GM23338 (cell line): ENCODE measurements around the gene GAA. TPM values are rescaled to one million over a fixed set of nuclear protein-coding genes. Genes with fewer than 3 reads are reported as not detected.

Experiments
- ATAC-seq: fragments of 200-7000 bp; cut with Tn5 transposase; 3 replicates; pipeline ENCODE4 v1.9.1; 2020
- DNase-seq: peaks from one replicate; pipeline ENCODE4 v3.0.0-alpha.2; 2015; ENCODE audit warnings: low spot score
- H2AFZ ChIP-seq: fragments of 200-600 bp; sonication (generic); 2 replicates; pipeline ENCODE4 v1.8.0; 2016; ENCODE audit warnings: antibody characterized with exemption, mild to moderate bottlenecking, moderate library complexity
- H3F3A ChIP-seq: fragments of 200-600 bp; sonication (generic); replicated peaks from 2 replicates; pipeline ENCODE4 v1.8.0; 2017; ENCODE audit warnings: antibody characterized with exemption, mixed run types, low read depth
- H3K27ac ChIP-seq: fragments of 200-600 bp; sonication (generic); 2 replicates; pipeline ENCODE4 v1.6.1; 2016; ENCODE audit warnings: low read depth
- H3K27me3 ChIP-seq: fragments of 200-600 bp; sonication (generic); 2 replicates; pipeline ENCODE4 v1.8.0; 2016; ENCODE audit warnings: mild to moderate bottlenecking, mixed run types, moderate library complexity; ENCODE audit not compliant: insufficient read depth
- H3K36me3 ChIP-seq: fragments of 200-600 bp; sonication (generic); 2 replicates; pipeline ENCODE4 v1.8.0; 2016; ENCODE audit warnings: mild to moderate bottlenecking; ENCODE audit not compliant: insufficient read depth
- H3K4me1 ChIP-seq: fragments of 200-600 bp; sonication (generic); 2 replicates; pipeline ENCODE4 v1.8.0; 2016; ENCODE audit warnings: mild to moderate bottlenecking, moderate library complexity; ENCODE audit not compliant: insufficient read depth
- H3K4me2 ChIP-seq: fragments of 200-600 bp; sonication (generic); 2 replicates; pipeline ENCODE4 v1.7.1; 2017; ENCODE audit warnings: mixed run types
- H3K4me3 ChIP-seq: fragments of 200-600 bp; sonication (generic); 2 replicates; pipeline ENCODE4 v1.6.1; 2016; ENCODE audit warnings: mixed run types
- H3K79me2 ChIP-seq: fragments of 200-600 bp; sonication (generic); replicated peaks from 2 replicates; pipeline ENCODE4 v1.8.0; 2017; ENCODE audit warnings: mild to moderate bottlenecking; ENCODE audit not compliant: insufficient read depth
- H3K9me2 ChIP-seq: fragments of 200-600 bp; sonication (generic); 2 replicates; pipeline ENCODE4 v1.8.0; 2017; ENCODE audit not compliant: insufficient read depth
- H4K20me1 ChIP-seq: fragments of 200-600 bp; sonication (generic); replicated peaks from 2 replicates; pipeline ENCODE4 v1.8.0; 2017; ENCODE audit warnings: mild to moderate bottlenecking; ENCODE audit not compliant: insufficient read depth
- H3K27ac Mint-ChIP-seq: 2 replicates; pipeline ENCODE4 v1.8.0; 2020; ENCODE audit warnings: inconsistent platforms, mild to moderate bottlenecking, moderate library complexity, mixed read lengths
- H3K27me3 Mint-ChIP-seq: 3 replicates; pipeline ENCODE4 v1.8.0; 2022; ENCODE audit warnings: low read depth, mild to moderate bottlenecking, moderate library complexity, mixed read lengths, inconsistent platforms; ENCODE audit not compliant: insufficient read depth, poor library complexity
- H3K36me3 Mint-ChIP-seq: 3 replicates; pipeline ENCODE4 v1.8.0; 2021; ENCODE audit warnings: low read depth, mild to moderate bottlenecking, inconsistent platforms, moderate library complexity, mixed read lengths
- H3K4me1 Mint-ChIP-seq: 3 replicates; pipeline ENCODE4 v1.8.0; 2020; ENCODE audit warnings: mild to moderate bottlenecking, inconsistent platforms, mixed read lengths
- H3K4me3 Mint-ChIP-seq: 3 replicates; pipeline ENCODE4 v1.8.0; 2021; ENCODE audit warnings: moderate library complexity, mild to moderate bottlenecking, inconsistent platforms, mixed read lengths
- H3K9me3 Mint-ChIP-seq: 3 replicates; pipeline ENCODE4 v1.8.0; 2020; ENCODE audit warnings: moderate library complexity, mild to moderate bottlenecking, inconsistent platforms, mixed read lengths
- EZH2 ChIP-seq: fragments of 200-600 bp; sonication (generic); IDR thresholded peaks from one replicate; pipeline ENCODE4 v1.8.0; 2017; ENCODE audit warnings: antibody characterized with exemption, mild to moderate bottlenecking, low read depth; ENCODE audit not compliant: unreplicated experiment
- EZH2phosphoT487 ChIP-seq: fragments of 200-600 bp; sonication (generic); IDR thresholded peaks from one replicate; pipeline ENCODE4 v1.8.1; 2018; ENCODE audit warnings: antibody characterized with exemption; ENCODE audit not compliant: unreplicated experiment
- NANOG ChIP-seq: IDR thresholded peaks from 2 replicates; pipeline ENCODE4 v1.6.1; 2016; ENCODE audit warnings: antibody characterized with exemption, borderline replicate concordance
- POLR2AphosphoS5 ChIP-seq: IDR thresholded peaks from 2 replicates; pipeline ENCODE4 v1.6.1; 2016; ENCODE audit warnings: antibody characterized with exemption, low read depth
- STAT1 ChIP-seq: IDR thresholded peaks from one replicate; pipeline ENCODE4 v1.6.1; 2016; ENCODE audit warnings: antibody characterized with exemption; ENCODE audit not compliant: unreplicated experiment
- ZNF114 ChIP-seq: fragments of 250-450 bp; sonication (Bioruptor Pico); IDR thresholded peaks from 2 replicates; pipeline ENCODE4 v1.5.0; 2020; ENCODE audit warnings: mild to moderate bottlenecking, moderate library complexity
- ZNF331 ChIP-seq: fragments of 250-450 bp; sonication (Bioruptor Pico); IDR thresholded peaks from 2 replicates; pipeline ENCODE4 v1.5.0; 2020; ENCODE audit warnings: low read depth, mild to moderate bottlenecking, moderate library complexity
- polyA plus RNA-seq: library from polyadenylated mRNA; unstranded; fragments of >200 nt; fragmentation: Nextera tagmentation; extraction: Ambion mirVana; gene quantifications from 2 replicates; pipeline ENCODE4 v1.2.1, GENCODE V29; 2016
- total RNA-seq: library from RNA; depleted of rRNA; stranded (reverse); fragments of >200 nt; shearing (Covaris generic); gene quantifications from 2 replicates; pipeline ENCODE4 v1.2.3, GENCODE V29; 2014
- TF ChIP-seq, protein P1 (sequence below): IDR thresholded peaks from one replicate; pipeline ENCODE4 v1.6.1; 2018; ENCODE audit warnings: antibody characterized with exemption; ENCODE audit not compliant: unreplicated experiment
- TF ChIP-seq, protein P2 (sequence below), 2 experiments: fragments of 200-600 bp in 1 of 2; sonication (generic) in 1 of 2; conservative IDR thresholded peaks; 2 replicates each; pipeline versions ENCODE4 v1.5.1 to v1.6.1; 2016 to 2017; ENCODE audit warnings: antibody characterized with exemption in 2 of 2, low read depth in 2 of 2, mild to moderate bottlenecking in 2 of 2, moderate library complexity in 1 of 2
- TF ChIP-seq, protein P3 (sequence below): fragments of 250-450 bp; sonication (Bioruptor Pico); IDR thresholded peaks from 2 replicates; pipeline ENCODE4 v1.5.0; 2020; ENCODE audit warnings: mild to moderate bottlenecking, moderate library complexity
- TF ChIP-seq, protein P4 (sequence below): IDR thresholded peaks from 2 replicates; pipeline ENCODE4 v1.6.1; 2016; ENCODE audit warnings: antibody characterized with exemption

GAA gene
- total and polyA plus RNA-seq, 2 experiments from 2014 or later, result 72.5 to 98.1 TPM

DNA sequence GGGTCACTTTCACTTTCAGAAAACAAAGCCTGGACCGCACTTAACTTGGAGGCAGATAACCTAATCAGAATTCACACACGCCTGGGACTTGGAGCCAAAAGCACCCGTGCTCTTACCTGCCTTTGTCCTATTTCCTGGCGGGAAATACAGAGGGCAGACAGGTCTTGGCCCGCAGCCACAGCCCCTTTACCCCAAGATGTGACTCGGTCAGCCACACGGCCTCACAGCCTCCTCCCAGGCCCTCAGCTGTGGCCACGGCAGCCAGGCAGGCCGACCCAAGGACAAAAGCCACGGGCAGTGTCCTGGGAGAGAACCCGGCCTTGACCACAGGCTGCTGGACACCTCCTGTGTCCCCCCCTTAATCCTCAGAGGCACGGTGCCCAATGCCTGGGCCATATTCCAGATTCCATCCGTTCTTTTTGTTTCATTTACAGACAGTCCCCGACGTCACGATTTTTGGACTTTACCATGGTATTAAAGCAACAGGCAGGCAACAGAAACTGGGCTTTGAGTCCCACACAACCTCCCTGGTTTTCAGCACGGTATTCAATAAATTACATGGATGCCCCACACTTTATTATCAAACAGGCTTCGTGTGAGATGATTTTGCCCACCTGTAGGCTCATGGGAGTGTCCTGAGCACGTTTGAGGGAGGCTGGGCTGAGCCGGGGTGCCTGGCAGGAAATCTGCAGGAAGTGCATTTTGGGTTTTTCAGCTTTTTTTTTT is 30.1 kb upstream of the GAA start (continued):
- TF ChIP-seq, protein P1, sequence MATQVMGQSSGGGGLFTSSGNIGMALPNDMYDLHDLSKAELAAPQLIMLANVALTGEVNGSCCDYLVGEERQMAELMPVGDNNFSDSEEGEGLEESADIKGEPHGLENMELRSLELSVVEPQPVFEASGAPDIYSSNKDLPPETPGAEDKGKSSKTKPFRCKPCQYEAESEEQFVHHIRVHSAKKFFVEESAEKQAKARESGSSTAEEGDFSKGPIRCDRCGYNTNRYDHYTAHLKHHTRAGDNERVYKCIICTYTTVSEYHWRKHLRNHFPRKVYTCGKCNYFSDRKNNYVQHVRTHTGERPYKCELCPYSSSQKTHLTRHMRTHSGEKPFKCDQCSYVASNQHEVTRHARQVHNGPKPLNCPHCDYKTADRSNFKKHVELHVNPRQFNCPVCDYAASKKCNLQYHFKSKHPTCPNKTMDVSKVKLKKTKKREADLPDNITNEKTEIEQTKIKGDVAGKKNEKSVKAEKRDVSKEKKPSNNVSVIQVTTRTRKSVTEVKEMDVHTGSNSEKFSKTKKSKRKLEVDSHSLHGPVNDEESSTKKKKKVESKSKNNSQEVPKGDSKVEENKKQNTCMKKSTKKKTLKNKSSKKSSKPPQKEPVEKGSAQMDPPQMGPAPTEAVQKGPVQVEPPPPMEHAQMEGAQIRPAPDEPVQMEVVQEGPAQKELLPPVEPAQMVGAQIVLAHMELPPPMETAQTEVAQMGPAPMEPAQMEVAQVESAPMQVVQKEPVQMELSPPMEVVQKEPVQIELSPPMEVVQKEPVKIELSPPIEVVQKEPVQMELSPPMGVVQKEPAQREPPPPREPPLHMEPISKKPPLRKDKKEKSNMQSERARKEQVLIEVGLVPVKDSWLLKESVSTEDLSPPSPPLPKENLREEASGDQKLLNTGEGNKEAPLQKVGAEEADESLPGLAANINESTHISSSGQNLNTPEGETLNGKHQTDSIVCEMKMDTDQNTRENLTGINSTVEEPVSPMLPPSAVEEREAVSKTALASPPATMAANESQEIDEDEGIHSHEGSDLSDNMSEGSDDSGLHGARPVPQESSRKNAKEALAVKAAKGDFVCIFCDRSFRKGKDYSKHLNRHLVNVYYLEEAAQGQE, result no peak
- TF ChIP-seq STAT1, result no peak
- no peak for TF ChIP-seq ZNF114 (CRISPR knock-in tag)
- no peak for TF ChIP-seq POLR2AphosphoS5
- TF ChIP-seq NANOG, result no peak
- TF ChIP-seq ZNF331 (CRISPR knock-in tag), result no peak
- TF ChIP-seq EZH2, result no peak

DNA sequence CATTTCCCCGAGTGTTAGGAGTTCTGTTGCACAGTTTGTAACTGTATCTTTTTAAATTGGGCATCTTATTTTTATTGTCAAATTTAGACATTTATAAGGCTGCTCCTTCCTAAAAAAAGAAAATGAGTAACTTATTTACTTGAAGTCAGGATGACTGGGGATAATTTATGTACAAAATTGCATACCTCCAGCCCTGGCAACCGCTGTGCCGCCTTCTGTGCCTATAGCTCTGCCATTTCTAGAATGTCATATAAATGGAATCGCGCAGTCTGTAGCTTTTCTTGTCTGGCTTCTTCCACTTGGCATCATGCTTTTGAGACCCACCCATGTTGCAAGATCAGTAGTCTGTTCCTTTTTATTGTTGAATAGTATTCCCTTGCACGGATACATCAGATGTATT is 29.0 kb upstream of the GAA start:
- H3K36me3 Mint-ChIP-seq, result no peaks in the 10 kb centered on the region
- H3K9me2 ChIP-seq, result no peaks in the 10 kb centered on the region
- H3K9me3 Mint-ChIP-seq, result no peaks in the 10 kb centered on the region
- no peaks in the 10 kb centered on the region for H3K79me2 ChIP-seq
- ATAC-seq, result no peak
- no peak for DNase-seq
- no peak overlapping the region for H3K4me2 ChIP-seq
- H3K27me3 Mint-ChIP-seq, result no peaks in the 10 kb centered on the region
- no peaks in the 10 kb centered on the region for H3F3A ChIP-seq
- no peak overlapping the region for H2AFZ ChIP-seq
- no peaks in the 10 kb centered on the region for H3K4me1 ChIP-seq
- no peak overlapping the region for H3K27ac ChIP-seq
- no peak overlapping the region for H3K4me3 ChIP-seq
- no peak overlapping the region for H3K4me3 Mint-ChIP-seq
- H3K27me3 ChIP-seq, result no peaks in the 10 kb centered on the region
- H3K36me3 ChIP-seq, result no peaks in the 10 kb centered on the region
- H3K4me1 Mint-ChIP-seq, result peaks cover 5% of the 10 kb centered on the region
- H4K20me1 ChIP-seq, result no peaks in the 10 kb centered on the region
- H3K27ac Mint-ChIP-seq, result no peak overlapping the region
- no peak for TF ChIP-seq EZH2phosphoT487
- TF ChIP-seq, protein P2, sequence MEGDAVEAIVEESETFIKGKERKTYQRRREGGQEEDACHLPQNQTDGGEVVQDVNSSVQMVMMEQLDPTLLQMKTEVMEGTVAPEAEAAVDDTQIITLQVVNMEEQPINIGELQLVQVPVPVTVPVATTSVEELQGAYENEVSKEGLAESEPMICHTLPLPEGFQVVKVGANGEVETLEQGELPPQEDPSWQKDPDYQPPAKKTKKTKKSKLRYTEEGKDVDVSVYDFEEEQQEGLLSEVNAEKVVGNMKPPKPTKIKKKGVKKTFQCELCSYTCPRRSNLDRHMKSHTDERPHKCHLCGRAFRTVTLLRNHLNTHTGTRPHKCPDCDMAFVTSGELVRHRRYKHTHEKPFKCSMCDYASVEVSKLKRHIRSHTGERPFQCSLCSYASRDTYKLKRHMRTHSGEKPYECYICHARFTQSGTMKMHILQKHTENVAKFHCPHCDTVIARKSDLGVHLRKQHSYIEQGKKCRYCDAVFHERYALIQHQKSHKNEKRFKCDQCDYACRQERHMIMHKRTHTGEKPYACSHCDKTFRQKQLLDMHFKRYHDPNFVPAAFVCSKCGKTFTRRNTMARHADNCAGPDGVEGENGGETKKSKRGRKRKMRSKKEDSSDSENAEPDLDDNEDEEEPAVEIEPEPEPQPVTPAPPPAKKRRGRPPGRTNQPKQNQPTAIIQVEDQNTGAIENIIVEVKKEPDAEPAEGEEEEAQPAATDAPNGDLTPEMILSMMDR (conservative IDR thresholded peaks at IDR 0.05; ENCODE audit: low read depth in 2 of 2), result no peak
- no peak for TF ChIP-seq EZH2
- TF ChIP-seq, protein P3, sequence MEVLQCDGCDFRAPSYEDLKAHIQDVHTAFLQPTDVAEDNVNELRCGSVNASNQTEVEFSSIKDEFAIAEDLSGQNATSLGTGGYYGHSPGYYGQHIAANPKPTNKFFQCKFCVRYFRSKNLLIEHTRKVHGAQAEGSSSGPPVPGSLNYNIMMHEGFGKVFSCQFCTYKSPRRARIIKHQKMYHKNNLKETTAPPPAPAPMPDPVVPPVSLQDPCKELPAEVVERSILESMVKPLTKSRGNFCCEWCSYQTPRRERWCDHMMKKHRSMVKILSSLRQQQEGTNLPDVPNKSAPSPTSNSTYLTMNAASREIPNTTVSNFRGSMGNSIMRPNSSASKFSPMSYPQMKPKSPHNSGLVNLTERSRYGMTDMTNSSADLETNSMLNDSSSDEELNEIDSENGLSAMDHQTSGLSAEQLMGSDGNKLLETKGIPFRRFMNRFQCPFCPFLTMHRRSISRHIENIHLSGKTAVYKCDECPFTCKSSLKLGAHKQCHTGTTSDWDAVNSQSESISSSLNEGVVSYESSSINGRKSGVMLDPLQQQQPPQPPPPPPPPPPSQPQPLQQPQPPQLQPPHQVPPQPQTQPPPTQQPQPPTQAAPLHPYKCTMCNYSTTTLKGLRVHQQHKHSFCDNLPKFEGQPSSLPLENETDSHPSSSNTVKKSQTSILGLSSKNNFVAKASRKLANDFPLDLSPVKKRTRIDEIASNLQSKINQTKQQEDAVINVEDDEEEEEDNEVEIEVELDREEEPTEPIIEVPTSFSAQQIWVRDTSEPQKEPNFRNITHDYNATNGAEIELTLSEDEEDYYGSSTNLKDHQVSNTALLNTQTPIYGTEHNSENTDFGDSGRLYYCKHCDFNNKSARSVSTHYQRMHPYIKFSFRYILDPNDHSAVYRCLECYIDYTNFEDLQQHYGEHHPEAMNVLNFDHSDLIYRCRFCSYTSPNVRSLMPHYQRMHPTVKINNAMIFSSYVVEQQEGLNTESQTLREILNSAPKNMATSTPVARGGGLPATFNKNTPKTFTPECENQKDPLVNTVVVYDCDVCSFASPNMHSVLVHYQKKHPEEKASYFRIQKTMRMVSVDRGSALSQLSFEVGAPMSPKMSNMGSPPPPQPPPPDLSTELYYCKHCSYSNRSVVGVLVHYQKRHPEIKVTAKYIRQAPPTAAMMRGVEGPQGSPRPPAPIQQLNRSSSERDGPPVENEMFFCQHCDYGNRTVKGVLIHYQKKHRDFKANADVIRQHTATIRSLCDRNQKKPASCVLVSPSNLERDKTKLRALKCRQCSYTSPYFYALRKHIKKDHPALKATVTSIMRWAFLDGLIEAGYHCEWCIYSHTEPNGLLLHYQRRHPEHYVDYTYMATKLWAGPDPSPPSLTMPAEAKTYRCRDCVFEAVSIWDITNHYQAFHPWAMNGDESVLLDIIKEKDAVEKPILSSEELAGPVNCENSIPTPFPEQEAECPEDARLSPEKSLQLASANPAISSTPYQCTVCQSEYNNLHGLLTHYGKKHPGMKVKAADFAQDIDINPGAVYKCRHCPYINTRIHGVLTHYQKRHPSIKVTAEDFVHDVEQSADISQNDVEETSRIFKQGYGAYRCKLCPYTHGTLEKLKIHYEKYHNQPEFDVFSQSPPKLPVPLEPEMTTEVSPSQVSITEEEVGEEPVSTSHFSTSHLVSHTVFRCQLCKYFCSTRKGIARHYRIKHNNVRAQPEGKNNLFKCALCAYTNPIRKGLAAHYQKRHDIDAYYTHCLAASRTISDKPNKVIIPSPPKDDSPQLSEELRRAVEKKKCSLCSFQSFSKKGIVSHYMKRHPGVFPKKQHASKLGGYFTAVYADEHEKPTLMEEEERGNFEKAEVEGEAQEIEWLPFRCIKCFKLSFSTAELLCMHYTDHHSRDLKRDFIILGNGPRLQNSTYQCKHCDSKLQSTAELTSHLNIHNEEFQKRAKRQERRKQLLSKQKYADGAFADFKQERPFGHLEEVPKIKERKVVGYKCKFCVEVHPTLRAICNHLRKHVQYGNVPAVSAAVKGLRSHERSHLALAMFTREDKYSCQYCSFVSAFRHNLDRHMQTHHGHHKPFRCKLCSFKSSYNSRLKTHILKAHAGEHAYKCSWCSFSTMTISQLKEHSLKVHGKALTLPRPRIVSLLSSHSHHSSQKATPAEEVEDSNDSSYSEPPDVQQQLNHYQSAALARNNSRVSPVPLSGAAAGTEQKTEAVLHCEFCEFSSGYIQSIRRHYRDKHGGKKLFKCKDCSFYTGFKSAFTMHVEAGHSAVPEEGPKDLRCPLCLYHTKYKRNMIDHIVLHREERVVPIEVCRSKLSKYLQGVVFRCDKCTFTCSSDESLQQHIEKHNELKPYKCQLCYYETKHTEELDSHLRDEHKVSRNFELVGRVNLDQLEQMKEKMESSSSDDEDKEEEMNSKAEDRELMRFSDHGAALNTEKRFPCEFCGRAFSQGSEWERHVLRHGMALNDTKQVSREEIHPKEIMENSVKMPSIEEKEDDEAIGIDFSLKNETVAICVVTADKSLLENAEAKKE, result no peak
- TF ChIP-seq, protein P4, sequence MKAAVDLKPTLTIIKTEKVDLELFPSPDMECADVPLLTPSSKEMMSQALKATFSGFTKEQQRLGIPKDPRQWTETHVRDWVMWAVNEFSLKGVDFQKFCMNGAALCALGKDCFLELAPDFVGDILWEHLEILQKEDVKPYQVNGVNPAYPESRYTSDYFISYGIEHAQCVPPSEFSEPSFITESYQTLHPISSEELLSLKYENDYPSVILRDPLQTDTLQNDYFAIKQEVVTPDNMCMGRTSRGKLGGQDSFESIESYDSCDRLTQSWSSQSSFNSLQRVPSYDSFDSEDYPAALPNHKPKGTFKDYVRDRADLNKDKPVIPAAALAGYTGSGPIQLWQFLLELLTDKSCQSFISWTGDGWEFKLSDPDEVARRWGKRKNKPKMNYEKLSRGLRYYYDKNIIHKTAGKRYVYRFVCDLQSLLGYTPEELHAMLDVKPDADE, result no peak
- TF ChIP-seq POLR2AphosphoS5, result no peak
